ENCODE data around the gene TECTB. TPM values are rescaled to one million over a fixed set of nuclear protein-coding genes. Genes with fewer than 3 reads are reported as not detected.

Gene TECTB
- total and polyA plus RNA-seq, 2 donors, result 0.05 to 0.21 TPM

GRCh38 chr10:112261281-112261822, 21.8 kb upstream of the TECTB start:
- 87% methylated on average over 4 of the region's 4 CpGs for WGBS
- Histone ChIP-seq H3K27ac (ENCODE audit: low read depth in 1 of 2, low read length in 1 of 2) (no peak overlapping the region), H3K9me3 (ENCODE audit: control insufficient read depth in 2 of 2, insufficient read depth in 1 of 2, low read length in 1 of 2) (no peaks in the 10 kb centered on the region), H3K27me3 (ENCODE audit: control insufficient read depth in 2 of 2, insufficient read depth in 1 of 2, low read length in 1 of 2) (no peaks in the 10 kb centered on the region), H3K4me1 (ENCODE audit: control insufficient read depth in 2 of 2, insufficient read depth in 2 of 2, low read length in 2 of 2) (no peaks in the 10 kb centered on the region), H3K36me3 (ENCODE audit: control insufficient read depth in 2 of 2, insufficient read depth in 2 of 2, low read length in 1 of 2) (no peaks in the 10 kb centered on the region), H3K4me3 (ENCODE audit: low read length in 2 of 2) (no peak overlapping the region)
- DNase-seq (ENCODE audit: low read depth in 6 of 9, low spot score in 9 of 9), result no peak

- H3K9me3 ChIP-seq (ENCODE audit: control insufficient read depth in 2 of 2, insufficient read depth in 1 of 2, low read length in 1 of 2), result no peaks in the 10 kb centered on the region
- H3K27me3 ChIP-seq (ENCODE audit: control insufficient read depth in 2 of 2, insufficient read depth in 1 of 2, low read length in 1 of 2), result no peaks in the 10 kb centered on the region
- DNase-seq (ENCODE audit: low read depth in 6 of 9, low spot score in 9 of 9), result no peak
- H3K27ac ChIP-seq (ENCODE audit: low read depth in 1 of 2, low read length in 1 of 2), result no peak overlapping the region
- H3K4me3 ChIP-seq (ENCODE audit: low read length in 2 of 2), result no peak overlapping the region
- H3K4me1 ChIP-seq (ENCODE audit: control insufficient read depth in 2 of 2, insufficient read depth in 2 of 2, low read length in 2 of 2), result no peaks in the 10 kb centered on the region
- 86% methylated on average over 6 of the region's 6 CpGs for WGBS
- no peaks in the 10 kb centered on the region for H3K36me3 ChIP-seq (ENCODE audit: control insufficient read depth in 2 of 2, insufficient read depth in 2 of 2, low read length in 1 of 2)
Measured at GRCh38 chr10:112262546-112262945, 20.7 kb upstream of the TECTB start.

GRCh38 chr10:112265745-112266144, 17.5 kb upstream of the TECTB start:
- WGBS, result 70% methylated on average over 2 of the region's 2 CpGs
- DNase-seq (ENCODE audit: low read depth in 6 of 9, low spot score in 9 of 9), result no peak
- no peaks in the 10 kb centered on the region for H3K27me3 ChIP-seq (ENCODE audit: control insufficient read depth in 2 of 2, insufficient read depth in 1 of 2, low read length in 1 of 2)
- no peak overlapping the region for H3K4me3 ChIP-seq (ENCODE audit: low read length in 2 of 2)
- H3K4me1 ChIP-seq (ENCODE audit: control insufficient read depth in 2 of 2, insufficient read depth in 2 of 2, low read length in 2 of 2), result no peaks in the 10 kb centered on the region
- no peaks in the 10 kb centered on the region for H3K36me3 ChIP-seq (ENCODE audit: control insufficient read depth in 2 of 2, insufficient read depth in 2 of 2, low read length in 1 of 2)
- H3K9me3 ChIP-seq (ENCODE audit: control insufficient read depth in 2 of 2, insufficient read depth in 1 of 2, low read length in 1 of 2), result no peaks in the 10 kb centered on the region
- H3K27ac ChIP-seq (ENCODE audit: low read depth in 1 of 2, low read length in 1 of 2), result no peak overlapping the region

GRCh38 chr10:112269266-112269665, 13.9 kb upstream of the TECTB start:
- Histone ChIP-seq H3K4me1 (ENCODE audit: control insufficient read depth in 2 of 2, insufficient read depth in 2 of 2, low read length in 2 of 2) (no peaks in the 10 kb centered on the region), H3K9me3 (ENCODE audit: control insufficient read depth in 2 of 2, insufficient read depth in 1 of 2, low read length in 1 of 2) (no peaks in the 10 kb centered on the region), H3K27me3 (ENCODE audit: control insufficient read depth in 2 of 2, insufficient read depth in 1 of 2, low read length in 1 of 2) (no peaks in the 10 kb centered on the region), H3K4me3 (ENCODE audit: low read length in 2 of 2) (no peak overlapping the region), H3K27ac (ENCODE audit: low read depth in 1 of 2, low read length in 1 of 2) (no peak overlapping the region), H3K36me3 (ENCODE audit: control insufficient read depth in 2 of 2, insufficient read depth in 2 of 2, low read length in 1 of 2) (no peaks in the 10 kb centered on the region)
- DNase-seq (ENCODE audit: low read depth in 6 of 9, low spot score in 9 of 9), result no peak

GRCh38 chr10:112271982-112272381, 11.2 kb upstream of the TECTB start:
- H3K4me1 ChIP-seq (ENCODE audit: control insufficient read depth in 2 of 2, insufficient read depth in 2 of 2, low read length in 2 of 2), result no peaks in the 10 kb centered on the region

GRCh38 chr10:112274831-112275230, 8.4 kb upstream of the TECTB start:
- no peak for DNase-seq (ENCODE audit: low read depth in 6 of 9, low spot score in 9 of 9)
- H3K9me3 ChIP-seq (ENCODE audit: control insufficient read depth in 2 of 2, insufficient read depth in 1 of 2, low read length in 1 of 2), result no peaks in the 10 kb centered on the region
- no peaks in the 10 kb centered on the region for H3K27me3 ChIP-seq (ENCODE audit: control insufficient read depth in 2 of 2, insufficient read depth in 1 of 2, low read length in 1 of 2)
- no peaks in the 10 kb centered on the region for H3K4me1 ChIP-seq (ENCODE audit: control insufficient read depth in 2 of 2, insufficient read depth in 2 of 2, low read length in 2 of 2)
- H3K4me3 ChIP-seq (ENCODE audit: low read length in 2 of 2), result no peak overlapping the region
- no peak overlapping the region for H3K27ac ChIP-seq (ENCODE audit: low read depth in 1 of 2, low read length in 1 of 2)
- no peaks in the 10 kb centered on the region for H3K36me3 ChIP-seq (ENCODE audit: control insufficient read depth in 2 of 2, insufficient read depth in 2 of 2, low read length in 1 of 2)
- 88% methylated on average over 5 of the region's 5 CpGs for WGBS

More at GRCh38 chr10:112271982-112272381, 11.2 kb upstream of the TECTB start:
- WGBS, result 94% methylated on average over 3 of the region's 3 CpGs
- Histone ChIP-seq H3K27me3 (ENCODE audit: control insufficient read depth in 2 of 2, insufficient read depth in 1 of 2, low read length in 1 of 2) (no peaks in the 10 kb centered on the region), H3K36me3 (ENCODE audit: control insufficient read depth in 2 of 2, insufficient read depth in 2 of 2, low read length in 1 of 2) (no peaks in the 10 kb centered on the region), H3K4me3 (ENCODE audit: low read length in 2 of 2) (no peak overlapping the region), H3K9me3 (ENCODE audit: control insufficient read depth in 2 of 2, insufficient read depth in 1 of 2, low read length in 1 of 2) (no peaks in the 10 kb centered on the region), H3K27ac (ENCODE audit: low read depth in 1 of 2, low read length in 1 of 2) (no peak overlapping the region)
- no peak for DNase-seq (ENCODE audit: low read depth in 6 of 9, low spot score in 9 of 9)

- no peaks in the 10 kb centered on the region for H3K36me3 ChIP-seq (ENCODE audit: control insufficient read depth in 2 of 2, insufficient read depth in 2 of 2, low read length in 1 of 2)
- no peaks in the 10 kb centered on the region for H3K9me3 ChIP-seq (ENCODE audit: control insufficient read depth in 2 of 2, insufficient read depth in 1 of 2, low read length in 1 of 2)
- 71% methylated on average over 4 of the region's 4 CpGs for WGBS
- DNase-seq (ENCODE audit: low read depth in 6 of 9, low spot score in 9 of 9), result no peak
- H3K27ac ChIP-seq (ENCODE audit: low read depth in 1 of 2, low read length in 1 of 2), result no peak overlapping the region
- no peak overlapping the region for H3K4me3 ChIP-seq (ENCODE audit: low read length in 2 of 2)
- H3K4me1 ChIP-seq (ENCODE audit: control insufficient read depth in 2 of 2, insufficient read depth in 2 of 2, low read length in 2 of 2), result no peaks in the 10 kb centered on the region
- no peaks in the 10 kb centered on the region for H3K27me3 ChIP-seq (ENCODE audit: control insufficient read depth in 2 of 2, insufficient read depth in 1 of 2, low read length in 1 of 2)
Measured at GRCh38 chr10:112275512-112276245, 7.5 kb upstream of the TECTB start.

GRCh38 chr10:112278871-112279270, 4.3 kb upstream of the TECTB start:
- no peak overlapping the region for H3K27ac ChIP-seq (ENCODE audit: low read depth in 1 of 2, low read length in 1 of 2)
- no peaks in the 10 kb centered on the region for H3K9me3 ChIP-seq (ENCODE audit: control insufficient read depth in 2 of 2, insufficient read depth in 1 of 2, low read length in 1 of 2)
- no peaks in the 10 kb centered on the region for H3K36me3 ChIP-seq (ENCODE audit: control insufficient read depth in 2 of 2, insufficient read depth in 2 of 2, low read length in 1 of 2)
- no peaks in the 10 kb centered on the region for H3K4me1 ChIP-seq (ENCODE audit: control insufficient read depth in 2 of 2, insufficient read depth in 2 of 2, low read length in 2 of 2)
- H3K27me3 ChIP-seq (ENCODE audit: control insufficient read depth in 2 of 2, insufficient read depth in 1 of 2, low read length in 1 of 2), result no peaks in the 10 kb centered on the region
- 70% methylated on average over 2 of the region's 2 CpGs for WGBS
- H3K4me3 ChIP-seq (ENCODE audit: low read length in 2 of 2), result no peak overlapping the region
- DNase-seq (ENCODE audit: low read depth in 6 of 9, low spot score in 9 of 9), result no peak

- H3K4me1 ChIP-seq (ENCODE audit: control insufficient read depth in 2 of 2, insufficient read depth in 2 of 2, low read length in 2 of 2), result no peaks in the 10 kb centered on the region
- 25% methylated on average over 3 of the region's 3 CpGs for WGBS
- H3K9me3 ChIP-seq (ENCODE audit: control insufficient read depth in 2 of 2, insufficient read depth in 1 of 2, low read length in 1 of 2), result no peaks in the 10 kb centered on the region
- no peaks in the 10 kb centered on the region for H3K36me3 ChIP-seq (ENCODE audit: control insufficient read depth in 2 of 2, insufficient read depth in 2 of 2, low read length in 1 of 2)
- no peak overlapping the region for H3K4me3 ChIP-seq (ENCODE audit: low read length in 2 of 2)
- DNase-seq (ENCODE audit: low read depth in 6 of 9, low spot score in 9 of 9), result no peak
- H3K27me3 ChIP-seq (ENCODE audit: control insufficient read depth in 2 of 2, insufficient read depth in 1 of 2, low read length in 1 of 2), result no peaks in the 10 kb centered on the region
- no peak overlapping the region for H3K27ac ChIP-seq (ENCODE audit: low read depth in 1 of 2, low read length in 1 of 2)
Measured at GRCh38 chr10:112279433-112279832, 3.8 kb upstream of the TECTB start.
